Neural progenitor cell (in vitro differentiated cells): ENCODE data around the gene SLC9A3. TPM values are rescaled to one million over a fixed set of nuclear protein-coding genes. Genes with fewer than 3 reads are reported as not detected.

Experiments used
- DNase-seq: peaks from one replicate; pipeline ENCODE4 v3.0.0-alpha.2; 2016; ENCODE audit warnings: low spot score
- H2AFZ ChIP-seq: fragments of 200-600 bp; sonication (generic); replicated peaks from 2 replicates; pipeline ENCODE4 v1.6.1; 2016; ENCODE audit warnings: antibody characterized with exemption
- H3F3A ChIP-seq: fragments of 200-600 bp; sonication (generic); 2 replicates; pipeline ENCODE4 v1.6.1; 2016; ENCODE audit warnings: antibody characterized with exemption, low read depth
- H3K27ac ChIP-seq: fragments of 200-600 bp; sonication (generic); 2 replicates; pipeline ENCODE4 v1.5.1; 2016; ENCODE audit warnings: mild to moderate bottlenecking
- H3K27me3 ChIP-seq: fragments of 200-600 bp; sonication (generic); 2 replicates; pipeline ENCODE4 v1.6.1; 2016; ENCODE audit warnings: mild to moderate bottlenecking, moderate library complexity
- H3K36me3 ChIP-seq: fragments of 200-600 bp; sonication (generic); 2 replicates; pipeline ENCODE4 v1.5.1; 2016
- H3K4me1 ChIP-seq: fragments of 200-600 bp; sonication (generic); 2 replicates; pipeline ENCODE4 v1.6.1; 2016; ENCODE audit warnings: mixed run types
- H3K4me2 ChIP-seq: fragments of 200-600 bp; sonication (generic); 2 replicates; pipeline ENCODE4 v1.6.1; 2016
- H3K4me3 ChIP-seq: fragments of 200-600 bp; sonication (generic); 2 replicates; pipeline ENCODE4 v1.5.1; 2016
- H3K79me2 ChIP-seq: fragments of 200-600 bp; sonication (generic); 2 replicates; pipeline ENCODE4 v1.6.1; 2016; ENCODE audit warnings: low read depth
- H3K9ac ChIP-seq: fragments of 200-600 bp; sonication (generic); 2 replicates; pipeline ENCODE4 v1.6.1; 2016
- H3K9me3 ChIP-seq: fragments of 200-600 bp; sonication (generic); 2 replicates; pipeline ENCODE4 v1.5.1; 2016; ENCODE audit warnings: low read depth
- H4K20me1 ChIP-seq: fragments of 200-600 bp; sonication (generic); 2 replicates; pipeline ENCODE4 v1.6.1; 2016; ENCODE audit warnings: low read depth
- H3K27ac Mint-ChIP-seq: 3 replicates; pipeline ENCODE4 v1.8.0; 2021; ENCODE audit warnings: mixed read lengths
- H3K27me3 Mint-ChIP-seq: 2 replicates; pipeline ENCODE4 v1.8.0; 2022; ENCODE audit warnings: low read depth, mild to moderate bottlenecking, inconsistent platforms, moderate library complexity, mixed read lengths; ENCODE audit not compliant: insufficient read depth
- H3K36me3 Mint-ChIP-seq: 3 replicates; pipeline ENCODE4 v1.8.0; 2021; ENCODE audit warnings: mixed read lengths
- H3K4me1 Mint-ChIP-seq: 3 replicates; pipeline ENCODE4 v1.8.0; 2021; ENCODE audit warnings: mixed read lengths
- H3K4me3 Mint-ChIP-seq: 3 replicates; pipeline ENCODE4 v1.8.0; 2021; ENCODE audit warnings: mild to moderate bottlenecking, moderate library complexity, mixed read lengths
- H3K9me3 Mint-ChIP-seq: 3 replicates; pipeline ENCODE4 v1.8.0; 2020; ENCODE audit warnings: mixed read lengths
- CTCF ChIP-seq: fragments of 200-600 bp; sonication (generic); IDR thresholded peaks from 2 replicates; pipeline ENCODE4 v1.5.1; 2017; ENCODE audit warnings: antibody characterized with exemption, mild to moderate bottlenecking
- EZH2 ChIP-seq: fragments of 200-600 bp; sonication (generic); IDR thresholded peaks from 2 replicates; pipeline ENCODE4 v1.6.1; 2017; ENCODE audit warnings: antibody characterized with exemption, mild to moderate bottlenecking, moderate library complexity
- EZH2phosphoT487 ChIP-seq: fragments of 200-600 bp; sonication (generic); IDR thresholded peaks from 2 replicates; pipeline ENCODE4 v1.6.1; 2017; ENCODE audit warnings: antibody characterized with exemption
- total RNA-seq: library from RNA; depleted of rRNA; stranded (reverse); fragments of >200 nt; gene quantifications from 2 replicates; pipeline ENCODE4 v1.2.3, GENCODE V29; 2015; ENCODE audit warnings: low replicate concordance

The SLC9A3 gene
- total RNA-seq, 1 donor from 2014 or later = 1.4 TPM

- DNase-seq = no peak
- H3K27ac ChIP-seq = no peak overlapping the region
- no peak overlapping the region for H3K4me3 Mint-ChIP-seq
- TF ChIP-seq EZH2phosphoT487 (no peak), EZH2 (no peak)
- no peaks in the 10 kb centered on the region for H3K79me2 ChIP-seq
- peaks cover 84% of the 10 kb centered on the region for H3K27me3 ChIP-seq
- peaks cover 31% of the 10 kb centered on the region for H3K4me1 Mint-ChIP-seq
- H3K27me3 Mint-ChIP-seq = peaks cover 48% of the 10 kb centered on the region
- H3K9me3 ChIP-seq = no peaks in the 10 kb centered on the region
- no peaks in the 10 kb centered on the region for H3K36me3 Mint-ChIP-seq
- no peak overlapping the region for H3K9ac ChIP-seq
- H3K36me3 ChIP-seq = no peaks in the 10 kb centered on the region
- H3F3A ChIP-seq = no peaks in the 10 kb centered on the region
- H2AFZ ChIP-seq = no peak overlapping the region
- no peak overlapping the region for H3K27ac Mint-ChIP-seq
- H4K20me1 ChIP-seq = peaks cover 31% of the 10 kb centered on the region
- H3K9me3 Mint-ChIP-seq = no peaks in the 10 kb centered on the region
- H3K4me2 ChIP-seq = no peak overlapping the region
- no peak overlapping the region for H3K4me3 ChIP-seq
- peaks cover 18% of the 10 kb centered on the region for H3K4me1 ChIP-seq
Measured at GRCh38 chr5:530001-530955, 6.0 kb upstream of the SLC9A3 start.

- Histone ChIP-seq H3K27me3 (peaks cover 98% of the 10 kb centered on the region), H3K4me2 (peak overlapping the region; percentile 64), H3K36me3 (no peaks in the 10 kb centered on the region), H3K4me3 (no peak overlapping the region), H3K27ac (no peak overlapping the region), H3K9ac (no peak overlapping the region), H3F3A (no peaks in the 10 kb centered on the region), H3K79me2 (no peaks in the 10 kb centered on the region), H3K9me3 (no peaks in the 10 kb centered on the region), H3K4me1 (peaks cover 19% of the 10 kb centered on the region), H2AFZ (no peak overlapping the region), H4K20me1 (peaks cover 39% of the 10 kb centered on the region)
- H3K4me3 Mint-ChIP-seq = peak overlapping the region; percentile 61
- H3K9me3 Mint-ChIP-seq = no peaks in the 10 kb centered on the region
- no peak for DNase-seq
- peaks cover 33% of the 10 kb centered on the region for H3K4me1 Mint-ChIP-seq
- no peaks in the 10 kb centered on the region for H3K36me3 Mint-ChIP-seq
- H3K27ac Mint-ChIP-seq = no peak overlapping the region
- peak; percentile 2 for TF ChIP-seq EZH2
- peak; percentile 60 for TF ChIP-seq EZH2phosphoT487
- TF ChIP-seq CTCF = peak; percentile 7
- H3K27me3 Mint-ChIP-seq = peaks cover 54% of the 10 kb centered on the region
Measured at GRCh38 chr5:528629-529511, 4.6 kb upstream of the SLC9A3 start.

- H3K79me2 ChIP-seq = no peaks in the 10 kb centered on the region
- Mint-ChIP-seq H3K4me3 (peak overlapping the region; percentile 35), H3K4me1 (peaks cover 32% of the 10 kb centered on the region), H3K9me3 (no peaks in the 10 kb centered on the region), H3K36me3 (no peaks in the 10 kb centered on the region), H3K27me3 (peaks cover 60% of the 10 kb centered on the region), H3K27ac (no peak overlapping the region)
- H3K4me1 ChIP-seq = peaks cover 22% of the 10 kb centered on the region
- H3K27ac ChIP-seq = no peak overlapping the region
- TF ChIP-seq EZH2 (peak; percentile 57), EZH2phosphoT487 (peak; percentile 73), CTCF (no peak)
- no peaks in the 10 kb centered on the region for H3F3A ChIP-seq
- no peak overlapping the region for H3K4me3 ChIP-seq
- peaks cover 47% of the 10 kb centered on the region for H4K20me1 ChIP-seq
- no peak overlapping the region for H2AFZ ChIP-seq
- peak; percentile 59 for DNase-seq
- no peaks in the 10 kb centered on the region for H3K9me3 ChIP-seq
- H3K4me2 ChIP-seq = peak overlapping the region; percentile 64
- H3K9ac ChIP-seq = no peak overlapping the region
- H3K27me3 ChIP-seq = peaks cover 100% of the 10 kb centered on the region
- H3K36me3 ChIP-seq = no peaks in the 10 kb centered on the region
Measured at GRCh38 chr5:527646-528628, 3.7 kb upstream of the SLC9A3 start.
